AG09309 (cell line): Measurements from ENCODE around the gene TTR.

Experiments
- DNase-seq: peaks from one replicate; pipeline ENCODE4 v3.0.0-alpha.2; 2010; ENCODE audit warnings: low read depth
- H3K4me3 ChIP-seq: 2 replicates; pipeline ENCODE4 v1.5.1; 2011; ENCODE audit warnings: mild to moderate bottlenecking, low read depth, low read length, moderate library complexity; ENCODE audit not compliant: control insufficient read depth
- CTCF ChIP-seq: IDR thresholded peaks from 2 replicates; pipeline ENCODE4 v1.5.1; 2011; ENCODE audit warnings: mild to moderate bottlenecking, low read depth, low read length, inconsistent platforms; ENCODE audit not compliant: insufficient read depth, control insufficient read depth; ENCODE audit errors: missing control alignments

Gene TTR

DNA sequence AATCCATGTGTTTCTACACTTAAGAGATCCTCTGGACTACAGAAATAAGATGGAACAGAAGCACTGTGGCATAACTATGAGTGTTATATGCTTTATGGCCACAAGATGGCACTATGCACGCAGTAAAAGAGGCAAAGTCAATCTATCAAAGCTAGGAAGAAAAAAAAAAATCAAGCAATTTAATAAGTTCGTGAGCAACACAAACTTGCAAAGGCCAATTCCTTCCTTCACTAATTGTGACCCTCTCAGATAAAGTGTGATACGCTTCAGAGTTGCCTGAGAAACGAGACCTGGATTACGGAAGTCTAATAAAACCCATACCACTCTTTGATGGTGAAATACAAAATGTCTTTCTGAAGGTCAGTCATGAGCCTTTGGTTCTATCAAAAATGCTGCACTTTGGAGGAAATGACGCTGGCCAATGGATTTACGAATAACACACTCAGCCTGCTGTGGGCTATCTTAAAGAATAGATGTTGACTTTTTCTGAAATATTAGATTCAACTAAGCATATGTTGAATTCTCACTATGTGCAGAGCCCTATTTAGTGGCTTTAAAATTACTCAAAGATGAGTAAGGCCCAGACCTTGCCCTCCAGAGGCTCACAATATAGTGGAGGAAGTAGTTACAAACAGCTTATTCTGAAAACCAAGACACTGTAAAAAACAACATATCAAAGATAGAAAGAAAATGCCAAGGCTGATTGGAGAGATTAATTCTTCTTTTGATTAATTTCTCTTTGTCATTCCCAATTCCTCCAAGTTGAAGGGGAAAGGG is 35.5 kb upstream of the TTR start:
- DNase-seq, result peak; percentile 25
- peak; percentile 70 for TF ChIP-seq CTCF
- H3K4me3 ChIP-seq, result no peak overlapping the region

DNA sequence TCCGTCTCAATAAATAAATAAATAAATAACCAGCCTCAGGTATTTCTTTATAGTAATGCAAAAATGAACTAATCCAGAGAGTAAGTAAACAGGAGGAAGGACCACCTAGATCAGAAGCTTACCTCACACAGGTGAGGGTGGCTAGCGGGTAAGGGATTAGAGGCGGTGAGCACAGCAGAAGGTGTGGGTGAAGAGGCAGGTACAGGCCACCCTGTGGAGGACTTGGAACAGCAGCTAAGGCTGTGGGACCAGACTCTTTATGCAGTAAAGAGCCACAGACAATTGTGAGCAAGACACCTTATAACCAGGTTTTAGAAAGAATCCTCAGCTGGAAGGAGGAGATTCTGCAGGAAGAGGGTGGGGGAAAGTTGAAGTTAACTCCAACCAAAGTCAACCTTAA is 34.2 kb upstream of the TTR start:
- DNase-seq, result no peak
- H3K4me3 ChIP-seq, result no peak overlapping the region
- TF ChIP-seq CTCF, result no peak

DNA sequence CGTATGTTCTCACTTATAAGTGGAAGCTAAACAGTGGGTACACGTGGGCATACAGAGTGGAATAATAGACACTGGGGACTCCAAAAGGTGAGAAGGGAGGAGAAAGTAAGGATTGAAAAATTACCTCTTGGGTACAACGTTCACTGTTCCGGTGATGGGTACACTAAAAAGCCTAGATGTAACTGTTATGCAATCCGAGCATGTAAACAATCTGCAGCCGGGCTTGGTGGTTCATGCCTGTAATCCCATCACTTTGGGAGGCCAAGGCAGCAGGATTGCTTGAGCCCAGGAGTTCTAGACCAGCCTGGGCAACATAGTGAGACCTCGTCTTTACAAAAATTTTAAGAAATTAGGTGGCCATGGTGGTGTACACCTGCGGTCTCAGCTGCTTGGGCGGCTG is 33.1 kb upstream of the TTR start:
- no peak overlapping the region for H3K4me3 ChIP-seq
- DNase-seq, result no peak
- TF ChIP-seq CTCF, result no peak

DNA sequence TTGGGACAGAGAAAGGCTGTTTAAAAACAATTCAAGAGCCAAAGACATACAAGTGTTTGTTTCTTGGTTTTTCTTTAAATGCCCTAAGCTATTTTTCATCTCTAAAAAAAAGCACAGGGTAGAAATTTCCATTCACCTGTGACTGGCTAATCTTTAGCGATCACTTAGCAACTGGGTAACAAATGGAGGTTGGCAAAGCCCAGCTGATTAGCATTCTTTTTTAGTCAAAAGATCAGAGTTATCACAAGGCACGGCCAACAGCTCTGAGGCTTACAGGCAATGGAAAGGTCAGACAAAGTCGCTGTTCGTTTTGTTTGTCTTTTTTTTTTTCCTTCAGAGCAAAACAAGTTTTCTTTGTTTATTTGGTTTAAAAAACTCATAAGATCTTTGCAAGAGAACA is 29.0 kb upstream of the TTR start:
- DNase-seq, result no peak
- H3K4me3 ChIP-seq, result no peak overlapping the region
- no peak for TF ChIP-seq CTCF

- DNase-seq, result no peak
- TF ChIP-seq CTCF, result no peak
These were observed 27.9 kb upstream of the TTR start for GRCh38 chr18:31563778-31564177.

GRCh38 chr18:31565345-31565744 is 26.3 kb upstream of the TTR start:
- H3K4me3 ChIP-seq, result no peak overlapping the region
- no peak for TF ChIP-seq CTCF
- no peak for DNase-seq

More at GRCh38 chr18:31563778-31564177, 27.9 kb upstream of the TTR start:
- no peak overlapping the region for H3K4me3 ChIP-seq
